Kidney capillary endothelial cell (primary cell): ENCODE results near the gene CABP7.

Experiments used
- DNase-seq: peaks from one replicate; pipeline ENCODE4 v3.0.0-alpha.2; 2018; ENCODE audit warnings: low spot score

The CABP7 gene

GRCh38 chr22:29719899-29720645 is at the start of gene CABP7:
Gene CABP7 (plus strand): TSS chr22:29720003. CDS start chr22:29720425, 422 bp downstream.
- DNase-seq, result no peak

GRCh38 chr22:29670626-29671025 is 49.2 kb upstream of the CABP7 start:
- no peak for DNase-seq

DNA sequence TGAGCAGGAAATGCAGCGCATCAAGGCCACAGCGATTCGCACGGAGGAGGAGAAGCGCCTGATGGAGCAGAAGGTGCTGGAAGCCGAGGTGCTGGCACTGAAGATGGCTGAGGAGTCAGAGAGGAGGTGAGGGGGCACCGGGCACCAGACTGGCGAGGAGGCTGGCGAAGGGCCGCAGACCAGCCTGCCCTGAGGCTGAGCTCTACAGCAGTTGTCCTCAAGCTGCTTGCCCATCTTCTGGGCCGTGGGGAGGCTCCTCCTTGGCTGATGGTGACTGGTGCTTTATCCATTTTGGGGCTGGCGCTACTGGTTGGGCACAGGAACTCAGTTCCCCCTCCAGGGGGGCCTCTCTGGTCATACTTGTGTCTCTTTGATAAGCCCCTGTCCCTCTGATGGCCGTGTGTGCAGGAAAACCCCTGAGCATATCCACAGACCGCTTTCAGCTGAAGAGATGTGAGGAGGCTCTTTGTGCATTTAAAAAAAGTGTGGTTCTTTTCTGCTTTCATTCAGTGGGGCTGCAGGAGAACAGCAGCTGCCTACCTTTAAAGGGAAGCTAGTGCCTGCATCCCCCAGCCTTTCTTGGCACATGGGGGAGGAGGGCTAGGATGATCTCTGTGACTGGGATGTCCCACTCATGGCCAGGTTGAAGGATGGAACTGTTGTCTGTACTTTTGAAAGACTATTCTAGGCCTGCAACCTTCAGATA is 46.3 kb upstream of the CABP7 start:
- no peak for DNase-seq

DNA sequence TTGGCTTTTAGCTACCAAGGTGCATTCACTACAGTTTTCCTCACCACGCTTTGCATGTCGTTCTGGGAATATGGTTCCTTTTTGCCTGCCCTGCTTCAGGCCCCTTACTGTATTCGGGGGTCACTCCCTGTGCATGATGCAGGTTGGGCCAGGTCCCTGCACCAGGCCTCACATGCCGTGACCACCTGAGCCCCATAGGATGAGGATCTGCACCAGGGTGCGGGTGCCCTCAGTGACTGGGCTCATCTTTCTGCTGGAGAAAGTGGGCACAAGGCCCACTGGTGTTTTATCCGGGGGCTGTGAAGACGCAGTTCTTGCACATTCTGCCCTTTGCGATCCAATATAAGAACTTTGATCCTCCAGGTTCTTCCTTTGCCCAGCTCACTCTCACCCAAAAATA is 45.7 kb upstream of the CABP7 start:
- no peak for DNase-seq

- DNase-seq, result no peak
Measured at GRCh38 chr22:29679316-29679715, 40.5 kb upstream of the CABP7 start.

DNA sequence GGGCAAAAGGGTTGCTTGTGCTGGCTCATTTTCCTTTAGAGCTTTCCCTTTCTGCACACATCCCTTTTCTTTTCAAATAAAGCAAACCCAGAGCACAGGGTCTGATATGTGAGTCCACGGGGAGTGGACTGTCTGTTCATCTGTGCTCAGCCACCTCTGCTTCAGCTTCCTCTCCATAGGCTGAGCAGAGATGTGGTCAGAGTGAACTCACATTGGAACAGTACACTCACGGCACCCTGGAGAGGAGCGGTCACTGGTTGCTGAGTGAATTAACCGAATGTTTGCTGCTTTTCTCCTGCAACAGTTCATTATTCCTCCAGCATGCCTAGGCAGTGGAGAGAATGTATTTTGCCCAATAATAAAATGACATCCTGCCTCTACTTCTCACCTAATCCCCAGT is 36.3 kb upstream of the CABP7 start:
- no peak for DNase-seq

GRCh38 chr22:29684244-29684643 is 35.6 kb upstream of the CABP7 start:
- no peak for DNase-seq

- DNase-seq, result no peak
Measured at GRCh38 chr22:29689206-29689879, 30.5 kb upstream of the CABP7 start.

DNA sequence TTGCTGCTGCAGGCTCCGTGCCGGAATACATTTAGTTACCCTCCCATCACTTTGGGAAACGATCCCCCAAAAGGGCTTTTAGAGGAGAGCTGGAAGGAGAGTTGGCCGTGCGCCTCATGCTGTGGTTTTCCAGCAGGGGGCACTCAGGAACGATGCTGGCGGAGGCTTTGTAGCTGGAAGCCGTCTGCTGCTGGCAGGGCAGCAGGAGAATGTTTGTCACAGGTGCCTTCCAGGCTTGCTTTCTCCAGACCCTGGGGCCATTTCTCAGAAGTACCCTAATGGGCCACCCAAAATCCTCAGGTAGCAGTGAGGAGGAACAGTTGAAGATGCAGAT is 30.0 kb upstream of the CABP7 start:
- DNase-seq, result peak; percentile 36

- no peak for DNase-seq
Measured at GRCh38 chr22:29690476-29690875, 29.3 kb upstream of the CABP7 start.

GRCh38 chr22:29691636-29692326 is 28.0 kb upstream of the CABP7 start:
- no peak for DNase-seq

GRCh38 chr22:29692327-29692640 is 27.5 kb upstream of the CABP7 start:
- no peak for DNase-seq

DNA sequence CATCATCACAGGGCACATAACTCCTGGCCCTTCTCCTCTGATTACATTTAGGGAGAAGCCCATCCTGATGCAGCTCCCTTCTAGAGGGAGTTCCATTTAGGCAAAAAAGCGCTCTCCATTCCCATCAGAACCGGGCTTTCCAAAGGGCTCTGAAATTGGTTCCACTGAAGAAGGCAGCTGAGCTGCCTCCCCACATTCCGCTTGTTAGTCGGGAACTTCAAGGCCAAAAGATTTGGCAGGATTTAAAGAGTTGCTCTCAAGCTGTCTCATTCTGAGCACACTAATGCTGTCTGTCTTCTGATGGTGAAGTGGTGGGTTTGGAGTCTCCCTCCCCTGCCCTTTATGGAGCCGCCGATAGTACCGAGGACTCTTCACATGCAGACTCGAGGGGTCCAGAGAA is 26.6 kb upstream of the CABP7 start:
- DNase-seq, result no peak

GRCh38 chr22:29693671-29694070 is 26.1 kb upstream of the CABP7 start:
- no peak for DNase-seq

- no peak for DNase-seq
Measured at GRCh38 chr22:29695129-29695926, 24.5 kb upstream of the CABP7 start.

GRCh38 chr22:29697853-29698598 is 21.8 kb upstream of the CABP7 start:
- DNase-seq, result no peak

DNA sequence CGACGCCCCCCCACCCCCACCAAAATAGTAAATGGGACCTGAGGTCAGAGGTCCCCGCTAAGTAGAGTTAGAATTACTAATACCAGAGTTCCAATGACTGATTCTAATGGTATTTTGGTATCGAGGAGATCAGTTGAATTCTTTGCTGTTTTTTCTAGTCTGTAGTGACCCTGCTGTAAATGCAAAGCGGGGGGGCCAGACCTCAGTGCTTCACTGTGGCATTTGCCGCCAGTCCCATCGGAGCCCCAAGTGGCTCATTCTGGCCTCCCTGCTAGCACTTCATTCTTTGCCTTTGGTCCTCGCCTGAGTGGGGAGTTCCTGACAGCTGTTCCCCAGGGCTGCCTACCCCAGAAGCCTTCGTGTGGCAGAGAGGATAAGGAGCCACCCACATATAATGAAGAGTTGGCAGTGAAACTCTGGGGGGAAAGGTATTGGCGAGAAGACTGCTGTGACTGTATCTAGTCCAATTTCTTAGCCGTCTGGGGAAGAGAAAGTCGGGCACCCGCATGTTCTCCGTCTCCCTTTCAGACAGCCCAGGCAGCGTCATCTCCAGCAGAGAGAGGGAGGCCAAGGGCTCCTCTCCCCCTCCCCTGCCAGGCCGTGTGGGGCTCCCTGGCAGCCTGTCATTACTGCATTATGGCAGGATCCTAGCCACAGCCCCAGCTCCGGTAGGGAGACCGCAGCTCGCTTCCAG is 19.4 kb upstream of the CABP7 start:
- DNase-seq, result no peak

GRCh38 chr22:29700900-29701154 is 19.0 kb upstream of the CABP7 start:
- no peak for DNase-seq

DNA sequence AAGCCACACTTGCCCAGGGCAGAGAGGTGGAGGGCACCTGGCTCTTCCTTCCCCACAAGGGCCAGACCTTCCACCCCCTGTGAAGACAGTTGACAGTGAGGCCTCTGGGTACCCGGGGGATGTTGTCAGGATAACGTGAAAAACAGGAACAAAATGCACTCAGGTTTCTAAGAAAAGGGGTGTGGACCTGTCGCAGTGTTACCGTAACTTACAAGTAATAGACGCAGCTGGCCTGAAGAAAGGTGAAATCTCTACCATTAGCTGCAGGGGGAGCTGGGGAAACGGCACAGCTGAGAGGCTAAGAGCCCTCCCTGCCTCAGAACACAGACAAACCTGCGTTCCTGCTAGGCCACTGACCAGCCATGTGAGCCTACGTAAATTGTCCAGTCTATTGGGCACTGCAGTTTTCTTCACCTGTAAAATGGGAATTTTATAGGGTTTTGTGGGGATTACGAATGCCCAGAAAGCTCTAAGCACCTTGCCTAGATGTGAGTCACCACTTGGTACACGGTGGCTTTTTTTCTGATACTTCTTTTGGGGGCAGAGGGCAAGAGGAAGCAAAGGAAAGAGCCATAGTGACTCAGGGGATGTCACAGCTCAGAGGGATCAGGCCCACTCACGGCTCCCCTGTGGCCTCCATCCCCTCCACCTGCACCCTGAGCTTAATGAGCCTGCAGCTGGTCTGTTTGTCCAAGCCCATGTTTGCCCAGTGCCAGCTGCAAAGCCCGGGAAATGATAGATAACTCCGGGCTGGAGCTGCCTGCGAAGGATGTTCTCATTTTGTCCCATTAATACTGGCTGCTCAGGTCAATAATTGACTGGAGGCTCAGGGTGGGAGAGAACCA is 18.4 kb upstream of the CABP7 start:
- peak; percentile 67 for DNase-seq
